OCI-LY1 (cell line): Measurements from ENCODE around the gene MAP3K9.

ENCODE experiments used
- CTCF ChIP-seq: fragments of 200-600 bp; sonication (generic), shearing (Covaris generic); IDR thresholded peaks from 2 replicates; pipeline ENCODE4 v1.5.1; 2017; ENCODE audit warnings: mild to moderate bottlenecking, antibody characterized with exemption, low read length, moderate library complexity, mixed read lengths
- EZH2 ChIP-seq: fragments of 200-600 bp; sonication (generic), shearing (Covaris generic); IDR thresholded peaks from 2 replicates; pipeline ENCODE4 v1.8.0; 2017; ENCODE audit warnings: borderline replicate concordance, mixed run types, mild to moderate bottlenecking, antibody characterized with exemption, low read length, moderate library complexity, mixed read lengths

- TF ChIP-seq CTCF = no peak
- no peak for TF ChIP-seq EZH2
Measured at GRCh38 chr14:70788898-70789297, 20.4 kb downstream of the MAP3K9 start.
